ENCODE data around the gene SYNGAP1. TPM values are rescaled to one million over a fixed set of nuclear protein-coding genes. Genes with fewer than 3 reads are reported as not detected.

Gene SYNGAP1
- total and polyA plus RNA-seq, 9 of the 15 experiments (the other 6 are each of a cell fraction or from before 2014, with no cell fraction given): 0.01 to 22.8 (median 3.2) TPM

- TF ChIP-seq ZNF395 (CRISPR knock-in tag; IDR thresholded peaks at IDR 0.05) (0 out of 2 replicates have a peak, but pooled peaks have one; percentile 32), L3MBTL2 (IDR thresholded peaks at IDR 0.05) (0 out of 2 replicates have a peak, but pooled peaks have one; percentile 12), TRIM24 (IDR thresholded peaks at IDR 0.05) (peak in 1 of 2 experiments; percentile 31; a peak in 1 of 4 replicates), ZNF282 (CRISPR knock-in tag; IDR thresholded peaks at IDR 0.05) (no peak), C11orf30 (IDR thresholded peaks at IDR 0.05; ENCODE audit: low read depth) (peak; percentile 32; the same call in 1 of the 2 replicates), ZNF445 (CRISPR knock-in tag; IDR thresholded peaks at IDR 0.05; ENCODE audit: low read depth) (no peak), ZNF764 (CRISPR knock-in tag; IDR thresholded peaks at IDR 0.05; ENCODE audit: low read depth) (no peak), CEBPG (CRISPR knock-in tag; IDR thresholded peaks at IDR 0.05) (no peak), CEBPG (tag; conservative IDR thresholded peaks at IDR 0.05 in 1 of 2, IDR thresholded peaks at IDR 0.05 in 1 of 2) (no peak), SETDB1 (IDR thresholded peaks at IDR 0.05; ENCODE audit: low read length) (no peak), ZNF165 (CRISPR knock-in tag; IDR thresholded peaks at IDR 0.05; ENCODE audit: borderline replicate concordance) (no peak), CBFA2T3 (IDR thresholded peaks at IDR 0.05) (peak; percentile 38), CBX5 (IDR thresholded peaks at IDR 0.05; ENCODE audit: borderline replicate concordance, low read depth) (no peak), POLR3G (IDR thresholded peaks at IDR 0.05; ENCODE audit: extremely low read depth, insufficient read length, insufficient replicate concordance) (no peak), HOMEZ (CRISPR knock-in tag; IDR thresholded peaks at IDR 0.05) (no peak), SLC30A9 (CRISPR knock-in tag; IDR thresholded peaks at IDR 0.05) (no peak), ARID2 (IDR thresholded peaks at IDR 0.05) (no peak), ZC3H11A (IDR thresholded peaks at IDR 0.05; ENCODE audit: low read depth, low read length) (no peak), BRD4 (IDR thresholded peaks at IDR 0.05) (no peak), TOE1 (IDR thresholded peaks at IDR 0.05; ENCODE audit: borderline replicate concordance) (no peak), TOE1 (CRISPR knock-in tag; IDR thresholded peaks at IDR 0.05; ENCODE audit: borderline replicate concordance, low read depth) (no peak), ZNF408 (CRISPR knock-in tag; IDR thresholded peaks at IDR 0.05; ENCODE audit: low read depth) (no peak), SMARCA5 (IDR thresholded peaks at IDR 0.05) (no peak), ZNF592 (IDR thresholded peaks at IDR 0.05) (0 out of 2 replicates have a peak, but pooled peaks have one; percentile 37), KLF16 (IDR thresholded peaks at IDR 0.05) (no peak)
Measured at GRCh38 chr6:33438978-33439594, 19.2 kb downstream of the SYNGAP1 start (continued).
